Measurements from ENCODE around the gene CATSPERE.
"Not testable (repeated sequence)": the region's sequence is repeated elsewhere in the genome, so short reads cannot be mapped to it uniquely, and the experiment has no call there.

The CATSPERE gene

DNA sequence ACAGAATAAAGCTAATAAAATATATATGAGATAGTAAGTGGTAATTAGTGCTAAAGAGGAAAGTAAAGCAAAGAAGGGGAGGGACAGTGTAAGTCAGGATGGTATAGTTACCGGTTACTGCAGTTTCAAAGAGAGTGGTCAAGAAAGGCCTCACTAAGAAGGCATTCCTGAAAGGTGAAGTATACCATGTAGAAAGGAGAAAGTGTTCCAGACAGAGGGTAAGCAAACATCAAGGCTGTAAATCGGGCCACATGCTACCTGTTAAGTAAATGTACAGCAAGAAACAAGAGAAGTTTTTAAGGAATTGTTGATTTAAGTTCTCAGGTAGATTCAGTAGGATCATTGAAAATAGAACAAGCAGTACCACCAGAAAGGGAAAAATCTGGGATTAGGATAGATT, 201.5 kb downstream of the CATSPERE start:
- no peak for DNase-seq (ENCODE audit: low read depth in 2 of 2)

DNA sequence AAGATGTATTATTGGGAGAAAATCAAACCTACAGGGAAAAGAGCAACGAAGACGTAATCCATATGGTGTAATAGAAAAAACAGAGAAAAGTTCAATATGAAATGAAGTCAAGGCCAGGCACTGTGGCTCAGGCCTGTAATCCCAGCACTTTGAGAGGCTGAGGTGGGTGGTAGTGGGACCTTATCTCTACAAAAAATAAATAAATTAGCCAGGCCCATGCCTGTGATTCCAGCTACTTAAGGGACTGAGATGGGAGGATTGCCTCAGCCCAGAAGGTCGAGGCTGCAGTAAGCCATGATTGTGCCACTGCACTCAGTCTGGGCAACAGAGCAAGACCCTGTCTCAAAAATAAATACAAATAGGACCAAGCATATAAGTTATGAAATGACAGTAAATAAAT, 203.3 kb downstream of the CATSPERE start:
- no peak for DNase-seq (ENCODE audit: low read depth in 2 of 2)

DNA sequence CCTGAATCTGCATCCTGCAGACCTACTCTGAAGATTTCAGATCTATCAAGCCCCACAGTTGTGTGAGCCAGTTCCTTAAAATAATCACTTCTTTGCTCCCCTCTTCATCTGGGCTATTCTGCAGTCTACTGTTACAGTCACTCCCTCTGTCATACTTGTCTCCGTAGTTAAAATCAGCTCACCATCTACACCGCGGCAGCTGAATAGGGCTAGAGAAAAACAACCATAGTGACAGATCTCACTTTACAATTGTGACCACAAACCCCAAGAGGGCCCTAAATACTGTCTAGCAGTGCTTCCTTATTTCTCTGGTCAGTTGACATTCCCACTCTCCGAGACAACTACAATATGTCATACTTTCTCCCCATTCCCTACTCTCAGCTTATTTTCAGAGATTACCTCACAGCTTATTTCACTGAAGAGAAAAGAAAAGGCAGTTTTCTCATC, 204.7 kb downstream of the CATSPERE start:
- no peak for DNase-seq (ENCODE audit: low read depth in 2 of 2)

DNA sequence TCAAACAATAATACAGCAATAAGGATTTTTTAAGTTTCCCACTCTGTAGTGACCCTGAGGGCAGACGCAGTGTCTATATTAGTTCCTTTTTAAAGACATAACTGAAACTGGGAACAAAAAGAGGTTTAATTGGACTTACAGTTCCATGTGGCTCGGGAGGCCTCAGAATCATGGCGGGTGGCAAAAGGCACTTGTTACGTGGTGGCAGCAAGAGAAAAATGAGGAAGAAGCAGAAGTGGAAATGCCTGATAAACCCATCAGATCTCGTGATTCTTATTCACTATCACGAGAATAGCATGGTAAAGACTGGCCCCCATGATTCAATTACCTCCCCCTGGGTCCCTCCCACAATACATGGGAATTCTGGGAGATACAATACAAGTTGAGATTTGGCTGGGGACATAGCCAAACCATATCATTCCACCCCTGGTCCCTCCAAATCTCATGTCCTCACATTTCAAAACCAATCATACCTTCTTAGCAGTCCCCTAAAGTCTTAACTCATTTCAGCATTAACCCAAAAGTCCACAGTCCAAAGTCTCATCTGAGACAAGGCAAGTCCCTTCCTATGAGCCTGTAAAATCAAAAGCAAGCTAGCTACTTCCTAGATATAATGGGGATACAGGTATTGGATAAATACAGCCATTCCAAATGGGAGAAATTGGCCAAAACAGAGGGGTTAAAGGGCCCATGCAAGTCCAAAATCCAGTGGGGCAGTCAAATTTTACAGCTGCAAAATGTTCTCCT, 205.8 kb downstream of the CATSPERE start:
- not testable (repeated sequence) for DNase-seq (ENCODE audit: low read depth in 2 of 2)

DNA sequence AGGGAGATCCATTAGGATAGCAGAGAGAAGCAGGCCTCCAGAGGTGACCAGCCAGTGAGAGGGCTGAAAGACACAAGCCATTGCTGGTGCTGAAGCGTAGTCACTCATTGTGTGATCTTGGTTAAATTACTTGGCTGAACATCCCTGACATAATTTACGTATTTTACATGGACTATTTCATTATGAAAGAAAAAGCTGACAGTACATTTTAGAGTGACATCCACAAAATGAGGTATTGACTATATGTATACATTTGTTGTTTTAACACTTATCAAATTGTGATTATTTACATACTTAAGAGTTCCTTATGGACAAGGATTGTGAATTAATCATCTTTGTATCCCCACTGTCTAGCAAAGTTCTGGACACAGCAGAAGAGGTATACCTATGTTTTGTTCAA, 206.7 kb downstream of the CATSPERE start:
- DNase-seq (ENCODE audit: low read depth in 2 of 2), result no peak

DNA sequence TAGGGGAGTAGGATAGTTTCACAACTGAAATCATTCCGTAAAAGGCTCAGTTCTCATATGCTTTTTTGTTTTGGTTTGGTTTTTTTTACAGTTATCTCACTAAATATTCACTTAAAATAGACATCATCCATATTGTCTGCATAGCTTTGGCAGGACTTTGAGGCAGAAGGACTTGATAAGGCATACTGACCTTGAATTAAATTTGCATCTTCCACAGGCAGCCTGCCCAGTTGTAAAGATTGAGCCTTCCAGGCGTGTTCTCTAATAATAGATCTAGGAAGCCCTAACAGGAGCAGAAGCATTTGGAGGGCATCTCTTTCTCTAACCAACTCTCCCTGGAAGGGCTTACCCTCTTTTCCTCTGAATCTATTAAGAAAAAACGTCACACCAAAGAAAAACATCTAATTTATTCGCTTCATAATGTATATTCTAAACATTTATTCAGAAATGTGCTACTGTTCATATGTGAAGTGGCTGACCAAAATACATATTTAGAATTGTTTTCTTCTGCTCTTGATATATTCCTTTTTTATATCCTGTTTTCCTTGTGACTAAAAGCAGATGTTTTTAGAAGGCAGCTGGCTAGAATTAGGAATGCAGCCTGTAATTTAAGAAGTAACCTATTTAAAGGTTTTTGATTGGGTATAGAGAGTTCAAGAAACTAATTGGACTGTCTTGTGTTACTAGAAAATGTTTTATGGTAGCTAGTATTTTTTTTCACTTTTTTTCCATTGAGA, 212.0 kb downstream of the CATSPERE start:
- no peak for DNase-seq (ENCODE audit: low read depth in 2 of 2)

DNA sequence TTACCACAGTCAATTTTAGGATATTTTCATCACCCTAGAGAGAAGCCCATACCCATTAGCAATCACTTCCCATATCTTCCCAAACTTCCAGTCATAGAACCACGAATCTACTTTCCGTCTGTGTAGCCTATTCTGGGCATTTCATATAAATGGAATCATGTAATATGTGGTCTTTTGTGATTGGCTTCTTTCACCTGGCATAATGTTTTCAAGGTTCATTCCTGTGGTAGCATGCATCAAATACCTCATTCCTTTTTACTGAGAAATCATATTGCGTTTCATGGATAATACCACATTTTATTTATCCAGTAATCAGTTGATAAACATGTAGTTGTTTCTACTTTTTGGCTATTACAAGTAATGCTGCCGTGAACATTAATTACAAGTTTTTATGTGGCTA, 213.4 kb downstream of the CATSPERE start:
- DNase-seq (ENCODE audit: low read depth in 2 of 2), result no peak

DNA sequence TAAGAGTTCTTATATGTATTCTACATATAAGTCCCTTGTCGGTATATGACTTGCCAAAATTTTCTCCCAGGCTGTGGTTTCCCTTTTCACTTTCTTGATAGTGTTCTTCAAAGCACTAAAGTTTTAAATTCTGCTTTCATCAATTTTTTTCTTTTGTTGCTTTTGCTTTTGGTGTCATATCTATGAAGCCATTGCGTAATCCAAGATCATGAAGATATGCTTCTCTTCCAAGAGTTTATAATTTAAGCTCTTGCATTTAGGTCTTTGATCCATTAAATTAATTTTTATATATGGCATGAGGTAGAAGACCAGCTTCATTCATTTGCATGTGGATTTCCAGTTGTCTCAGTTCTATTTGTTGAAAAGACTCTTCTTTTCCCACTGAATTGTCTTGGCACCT, 214.1 kb downstream of the CATSPERE start:
- no peak for DNase-seq (ENCODE audit: low read depth in 2 of 2)

DNA sequence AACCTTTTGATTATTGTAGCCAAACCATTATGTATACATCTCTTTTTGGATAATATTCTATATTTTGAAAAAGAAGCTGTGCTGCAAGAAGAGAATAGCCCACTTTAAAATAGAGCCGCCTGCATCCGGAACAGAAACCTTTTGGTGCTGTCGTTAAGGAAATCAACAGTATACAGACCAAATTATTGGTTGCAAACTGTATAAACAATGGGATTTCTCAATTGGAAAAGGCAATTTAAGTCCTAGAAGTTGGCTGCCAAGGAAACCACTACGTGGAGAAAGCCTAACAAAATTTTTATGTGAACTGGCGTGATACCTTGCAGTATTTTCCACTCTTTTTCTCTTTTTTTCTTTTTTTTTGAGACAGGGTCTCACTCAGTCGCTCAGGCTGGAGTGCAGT, 217.6 kb downstream of the CATSPERE start:
- no peak for DNase-seq (ENCODE audit: low read depth in 2 of 2)

DNA sequence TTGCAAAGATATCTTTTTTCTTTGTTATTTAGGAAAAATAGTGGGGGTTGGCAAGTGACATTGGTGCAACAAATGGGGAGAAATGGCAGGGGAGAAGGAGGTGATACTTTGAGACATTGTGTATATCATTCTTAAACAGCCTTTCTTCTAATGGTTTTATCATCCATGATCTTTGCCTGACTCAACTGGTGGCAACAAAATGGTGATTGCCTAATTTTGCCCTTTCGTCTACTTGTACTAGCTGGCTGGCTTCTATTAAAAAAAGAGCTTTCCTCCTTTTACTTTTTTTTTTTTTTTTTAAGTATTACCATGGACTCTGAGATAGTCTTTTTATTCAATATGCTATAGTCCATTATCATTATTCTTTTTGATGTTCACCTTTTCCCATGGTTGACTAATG, 219.6 kb downstream of the CATSPERE start:
- DNase-seq (ENCODE audit: low read depth in 2 of 2), result no peak

DNA sequence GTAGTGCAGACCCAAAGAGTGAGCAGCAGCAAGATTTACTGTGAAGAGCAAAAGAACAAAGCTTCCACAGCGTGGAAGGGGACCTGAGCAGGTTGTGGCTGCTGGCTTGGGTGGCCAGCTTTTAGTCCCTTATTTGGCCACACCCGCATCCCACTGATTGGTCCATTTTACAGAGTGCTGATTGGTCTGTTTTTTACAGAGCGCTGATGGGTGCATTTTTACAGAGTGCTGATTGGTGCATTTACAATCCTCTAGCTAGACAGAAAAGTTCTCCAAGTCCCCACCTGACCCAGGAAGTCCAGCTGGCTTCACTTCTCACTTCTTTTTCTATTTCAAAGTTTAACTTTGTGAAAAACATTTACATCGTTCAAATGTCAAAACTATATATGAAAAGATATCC, 221.0 kb downstream of the CATSPERE start:
- not testable (repeated sequence) for DNase-seq (ENCODE audit: low read depth in 2 of 2)

Data from stimulated activated CD8-positive, alpha-beta memory T cell treated with anti-CD3 and anti-CD28 coated beads, Interleukin-2, amount 100 ng/mL, for 1 hour (primary cell).